Stimulated activated CD8-positive, alpha-beta memory T cell treated with anti-CD3 and anti-CD28 coated beads, Interleukin-7, amount 100 ng/mL, for 4 hours (primary cell): ENCODE measurements around the gene SSX4.
"Not testable (repeated sequence)": the region's sequence is repeated elsewhere in the genome, so short reads cannot be mapped to it uniquely, and the experiment has no call there.

Experiments used
- DNase-seq, 2 donors: peaks; one replicate each; pipeline ENCODE4 v3.0.0-alpha.2; 2020; ENCODE audit warnings: low read depth in 2 of 2

The SSX4 gene

GRCh38 chrX:48383239-48383638 is at the start of gene SSX4:
TSS of gene SSX4 (plus strand) at chrX:48383539. CDS start at chrX:48384054, 515 bp downstream.
- DNase-seq = not testable (repeated sequence)

- DNase-seq = not testable (repeated sequence)
Observed at GRCh38 chrX:48346059-48346458, 37.3 kb upstream of the SSX4 start.

- not testable (repeated sequence) for DNase-seq
Observed at GRCh38 chrX:48356315-48357094, 26.8 kb upstream of the SSX4 start, which contains the start of gene SSX3. TSS of gene SSX3 (minus strand) at chrX:48356703. CDS start at chrX:48355249, 1,454 bp downstream.

GRCh38 chrX:48357681-48358080 is 25.7 kb upstream of the SSX4 start:
- no peak for DNase-seq

GRCh38 chrX:48359281-48359680 is 24.1 kb upstream of the SSX4 start:
- not testable (repeated sequence) for DNase-seq

GRCh38 chrX:48367717-48368408 is 15.5 kb upstream of the SSX4 start:
- not testable (repeated sequence) for DNase-seq

GRCh38 chrX:48370408-48370807 is 12.9 kb upstream of the SSX4 start:
- not testable (repeated sequence) for DNase-seq

GRCh38 chrX:48396931-48397330 is 13.6 kb downstream of the SSX4 start:
- not testable (repeated sequence) for DNase-seq

- not testable (repeated sequence) for DNase-seq
Observed at GRCh38 chrX:48397825-48398224, 14.5 kb downstream of the SSX4 start.

GRCh38 chrX:48411860-48412259 is 28.5 kb downstream of the SSX4 start, which contains the start of gene SSX4B:
TSS of gene SSX4B (minus strand) at chrX:48411960. CDS start at chrX:48411372, 588 bp downstream.
- not testable (repeated sequence) for DNase-seq

GRCh38 chrX:48427027-48427716 is 43.8 kb downstream of the SSX4 start:
- not testable (repeated sequence) for DNase-seq

- DNase-seq = not testable (repeated sequence)
Observed at GRCh38 chrX:48429606-48430005, 46.3 kb downstream of the SSX4 start.

GRCh38 chrX:48430166-48430565 is 46.8 kb downstream of the SSX4 start:
- DNase-seq = not testable (repeated sequence)

GRCh38 chrX:48433713-48434112 is 50.4 kb downstream of the SSX4 start:
- not testable (repeated sequence) for DNase-seq
